ENCODE results near the gene DYRK3. TPM values are rescaled to one million over a fixed set of nuclear protein-coding genes. Genes with fewer than 3 reads are reported as not detected.
A peak's percentile ranks its signal among the peaks of the same experiment; 100 is the strongest.

The DYRK3 gene
- total RNA-seq, 1 donor from 2014 or later = 5.9 TPM

GRCh38 chr1:206596319-206596666 lies 39.0 kb upstream of the DYRK3 start:
- Histone ChIP-seq H3K36me3 (peaks cover 0 to 93% of the 10 kb centered on the region in 2 donors), H3K4me3 (no peak overlapping the region), H3K27me3 (no peaks in the 10 kb centered on the region), H3K27ac (no peak overlapping the region), H3K9me3 (no peaks in the 10 kb centered on the region), H3K4me1 (peaks cover 3% of the 10 kb centered on the region)
- intact Hi-C loops (cut with DNase I) = no loop called here
- DNase-seq (ENCODE audit: extremely low spot score in 2 of 2) = no peak
- TF ChIP-seq CTCF (IDR thresholded peaks at IDR 0.05) = no peak
- no peak for TF ChIP-seq POLR2AphosphoS5 (IDR thresholded peaks at IDR 0.05; ENCODE audit: insufficient read depth in 1 of 2, low read depth in 1 of 2)
- TF ChIP-seq POLR2A (IDR thresholded peaks at IDR 0.05) = no peak

- Histone ChIP-seq H3K27ac (no peak overlapping the region), H3K36me3 (peaks cover 5 to 93% of the 10 kb centered on the region in 2 donors), H3K27me3 (no peaks in the 10 kb centered on the region), H3K4me1 (no peaks in the 10 kb centered on the region), H3K4me3 (no peak overlapping the region), H3K9me3 (no peaks in the 10 kb centered on the region)
- intact Hi-C loops (cut with DNase I) = no loop called here
- no peak for TF ChIP-seq CTCF (IDR thresholded peaks at IDR 0.05)
- TF ChIP-seq POLR2A (IDR thresholded peaks at IDR 0.05) = no peak
- no peak for TF ChIP-seq POLR2AphosphoS5 (IDR thresholded peaks at IDR 0.05; ENCODE audit: insufficient read depth in 1 of 2, low read depth in 1 of 2)
- no peak for DNase-seq (ENCODE audit: extremely low spot score in 2 of 2)
Observed at GRCh38 chr1:206600527-206600926, 34.8 kb upstream of the DYRK3 start.

- H3K4me3 ChIP-seq = no peak overlapping the region
- DNase-seq (ENCODE audit: extremely low spot score in 2 of 2) = no peak
- H3K9me3 ChIP-seq = no peaks in the 10 kb centered on the region
- H3K27me3 ChIP-seq = no peaks in the 10 kb centered on the region
- no peak for TF ChIP-seq POLR2A (IDR thresholded peaks at IDR 0.05)
- no peak for TF ChIP-seq POLR2AphosphoS5 (IDR thresholded peaks at IDR 0.05; ENCODE audit: insufficient read depth in 1 of 2, low read depth in 1 of 2)
- no peak for TF ChIP-seq CTCF (IDR thresholded peaks at IDR 0.05)
- intact Hi-C loops (cut with DNase I) = no loop called here
- H3K36me3 ChIP-seq = peaks cover 5 to 86% of the 10 kb centered on the region in 2 donors
- no peak overlapping the region for H3K27ac ChIP-seq
- no peaks in the 10 kb centered on the region for H3K4me1 ChIP-seq
Observed at GRCh38 chr1:206604861-206605260, 30.5 kb upstream of the DYRK3 start.

GRCh38 chr1:206606867-206607266 lies 28.5 kb upstream of the DYRK3 start:
- H3K4me1 ChIP-seq = peaks cover 9% of the 10 kb centered on the region
- H3K27ac ChIP-seq = no peak overlapping the region
- H3K36me3 ChIP-seq = peaks cover 5 to 67% of the 10 kb centered on the region in 2 donors
- no peak for DNase-seq (ENCODE audit: extremely low spot score in 2 of 2)
- H3K9me3 ChIP-seq = no peaks in the 10 kb centered on the region
- H3K4me3 ChIP-seq = no peak overlapping the region
- intact Hi-C loops (cut with DNase I) = no loop called here
- TF ChIP-seq POLR2AphosphoS5 (IDR thresholded peaks at IDR 0.05; ENCODE audit: insufficient read depth in 1 of 2, low read depth in 1 of 2) = no peak
- no peak for TF ChIP-seq POLR2A (IDR thresholded peaks at IDR 0.05)
- no peak for TF ChIP-seq CTCF (IDR thresholded peaks at IDR 0.05)
- H3K27me3 ChIP-seq = no peaks in the 10 kb centered on the region

GRCh38 chr1:206608108-206608698 lies 27.1 kb upstream of the DYRK3 start:
- no peak overlapping the region for H3K27ac ChIP-seq
- H3K4me1 ChIP-seq = peaks cover 11% of the 10 kb centered on the region
- TF ChIP-seq CTCF (IDR thresholded peaks at IDR 0.05) = peak in 2 of 3 experiments; percentile 49 to 54
- TF ChIP-seq POLR2AphosphoS5 (IDR thresholded peaks at IDR 0.05; ENCODE audit: insufficient read depth in 1 of 2, low read depth in 1 of 2) = no peak
- TF ChIP-seq POLR2A (IDR thresholded peaks at IDR 0.05) = no peak
- H3K36me3 ChIP-seq = peaks cover 0 to 54% of the 10 kb centered on the region in 2 donors
- H3K4me3 ChIP-seq = no peak overlapping the region
- no peaks in the 10 kb centered on the region for H3K27me3 ChIP-seq
- intact Hi-C loops (cut with DNase I) = no loop called here
- H3K9me3 ChIP-seq = no peaks in the 10 kb centered on the region
- DNase-seq (ENCODE audit: extremely low spot score in 2 of 2) = no peak

Data from vagina (tissue), 2 donors.